GM19324 (cell line): ENCODE measurements around the gene CHIC2.
"Not testable (repeated sequence)": the region's sequence is repeated elsewhere in the genome, so short reads cannot be mapped to it uniquely, and the experiment has no call there.

Experiments used
- ATAC-seq: cut with Tn5 transposase; IDR thresholded peaks from one replicate; pipeline ENCODE4 v1.9.1; 2021; ENCODE audit warnings: mild to moderate bottlenecking, moderate library complexity; ENCODE audit not compliant: unreplicated experiment, low FRiP score

The CHIC2 gene

GRCh38 chr4:54062392-54062791 lies 2.0 kb downstream of the CHIC2 start:
- no peak for ATAC-seq

- ATAC-seq = no peak
Observed at GRCh38 chr4:54061873-54062272, 2.5 kb downstream of the CHIC2 start.

- ATAC-seq = no peak
Observed at GRCh38 chr4:54061067-54061466, 3.3 kb downstream of the CHIC2 start.

GRCh38 chr4:54060116-54060515 lies 4.3 kb downstream of the CHIC2 start:
- ATAC-seq = no peak

GRCh38 chr4:54058171-54058570 lies 6.2 kb downstream of the CHIC2 start:
- no peak for ATAC-seq

GRCh38 chr4:54056360-54056759 lies 8.0 kb downstream of the CHIC2 start:
- no peak for ATAC-seq

- ATAC-seq = no peak
Observed at GRCh38 chr4:54055494-54055893, 8.9 kb downstream of the CHIC2 start.

- no peak for ATAC-seq
Observed at GRCh38 chr4:54054501-54054900, 9.9 kb downstream of the CHIC2 start.

GRCh38 chr4:54053322-54053721 lies 11.1 kb downstream of the CHIC2 start:
- not testable (repeated sequence) for ATAC-seq

- ATAC-seq = no peak
Observed at GRCh38 chr4:54050214-54050904, 14.0 kb downstream of the CHIC2 start.

GRCh38 chr4:54043630-54044029 lies 20.8 kb downstream of the CHIC2 start:
- not testable (repeated sequence) for ATAC-seq

GRCh38 chr4:54041933-54042332 lies 22.5 kb downstream of the CHIC2 start:
- ATAC-seq = no peak

GRCh38 chr4:54041100-54041499 lies 23.3 kb downstream of the CHIC2 start:
- no peak for ATAC-seq

GRCh38 chr4:54038056-54038455 lies 26.3 kb downstream of the CHIC2 start:
- no peak for ATAC-seq

- ATAC-seq = no peak
Observed at GRCh38 chr4:54036184-54036583, 28.2 kb downstream of the CHIC2 start.

GRCh38 chr4:54032558-54033135 lies 31.8 kb downstream of the CHIC2 start:
- ATAC-seq = no peak

- ATAC-seq = no peak
Observed at GRCh38 chr4:54027311-54027710, 37.1 kb downstream of the CHIC2 start.

GRCh38 chr4:54025582-54025981 lies 38.8 kb downstream of the CHIC2 start:
- ATAC-seq = no peak

- not testable (repeated sequence) for ATAC-seq
Observed at GRCh38 chr4:54023019-54023418, 41.4 kb downstream of the CHIC2 start.

GRCh38 chr4:54017974-54018373 lies 46.4 kb downstream of the CHIC2 start:
- ATAC-seq = no peak

GRCh38 chr4:54017308-54017707 lies 47.1 kb downstream of the CHIC2 start:
- ATAC-seq = no peak

GRCh38 chr4:54016504-54016903 lies 47.9 kb downstream of the CHIC2 start:
- ATAC-seq = no peak
